Sigmoid colon (tissue), 4 donors: ENCODE data around the gene USP12.

Source experiments
- EP300 ChIP-seq, 4 donors: sonication (generic); formaldehyde crosslinking; IDR thresholded peaks; one replicate each; pipeline ENCODE4 v1.6.1; 2017; ENCODE audit warnings: antibody characterized with exemption in 4 of 4
- POLR2A ChIP-seq, 2 donors: fragments of 450-650 bp; IDR thresholded peaks; one replicate each; pipeline ENCODE4 v1.6.1; 2016; ENCODE audit warnings: antibody characterized with exemption in 2 of 2, mild to moderate bottlenecking in 2 of 2, moderate library complexity in 2 of 2
- TF ChIP-seq, protein P1 (sequence below), 4 experiments: fragments of 450-650 bp in 3 of 4; fragments of 200-600 bp in 1 of 4; IDR thresholded peaks; one replicate each; pipeline ENCODE4 v1.5.1; 2016 to 2019; ENCODE audit warnings: antibody characterized with exemption in 4 of 4, mild to moderate bottlenecking in 3 of 4, moderate library complexity in 2 of 4

DNA sequence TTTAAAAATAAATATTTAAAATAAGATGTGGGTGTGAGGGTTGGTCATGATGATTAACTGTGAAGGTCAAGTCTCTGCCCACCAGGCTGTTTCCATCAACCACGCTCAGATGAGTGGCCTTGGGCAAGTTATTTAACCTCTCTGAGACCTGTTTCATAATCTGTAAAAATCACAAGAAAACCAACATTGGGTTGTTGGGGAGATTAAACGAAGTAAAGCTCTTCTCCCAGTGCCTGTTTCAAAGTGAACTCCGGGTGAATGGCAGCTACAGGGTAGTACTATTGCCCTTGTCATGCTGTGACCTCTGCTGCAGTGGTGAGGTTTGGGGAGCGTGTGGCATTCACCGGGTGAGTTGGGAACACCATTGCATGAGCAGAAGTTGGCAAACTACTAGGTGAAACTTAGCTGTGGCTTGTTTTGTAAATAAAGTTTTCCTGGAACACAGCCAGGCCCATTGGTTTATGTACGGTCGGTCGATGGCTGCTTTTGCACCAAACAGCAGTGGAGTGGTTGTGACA, 153.2 kb downstream of the USP12 start:
- TF ChIP-seq, protein P1, sequence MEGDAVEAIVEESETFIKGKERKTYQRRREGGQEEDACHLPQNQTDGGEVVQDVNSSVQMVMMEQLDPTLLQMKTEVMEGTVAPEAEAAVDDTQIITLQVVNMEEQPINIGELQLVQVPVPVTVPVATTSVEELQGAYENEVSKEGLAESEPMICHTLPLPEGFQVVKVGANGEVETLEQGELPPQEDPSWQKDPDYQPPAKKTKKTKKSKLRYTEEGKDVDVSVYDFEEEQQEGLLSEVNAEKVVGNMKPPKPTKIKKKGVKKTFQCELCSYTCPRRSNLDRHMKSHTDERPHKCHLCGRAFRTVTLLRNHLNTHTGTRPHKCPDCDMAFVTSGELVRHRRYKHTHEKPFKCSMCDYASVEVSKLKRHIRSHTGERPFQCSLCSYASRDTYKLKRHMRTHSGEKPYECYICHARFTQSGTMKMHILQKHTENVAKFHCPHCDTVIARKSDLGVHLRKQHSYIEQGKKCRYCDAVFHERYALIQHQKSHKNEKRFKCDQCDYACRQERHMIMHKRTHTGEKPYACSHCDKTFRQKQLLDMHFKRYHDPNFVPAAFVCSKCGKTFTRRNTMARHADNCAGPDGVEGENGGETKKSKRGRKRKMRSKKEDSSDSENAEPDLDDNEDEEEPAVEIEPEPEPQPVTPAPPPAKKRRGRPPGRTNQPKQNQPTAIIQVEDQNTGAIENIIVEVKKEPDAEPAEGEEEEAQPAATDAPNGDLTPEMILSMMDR (IDR thresholded peaks at IDR 0.05): no peak
- no peak for TF ChIP-seq POLR2A (IDR thresholded peaks at IDR 0.05)
- TF ChIP-seq EP300 (IDR thresholded peaks at IDR 0.05): no peak
